NCI-H1105 (cell line): ENCODE measurements around the gene PLEK2.

Source experiments
- DNase-seq: peaks from one replicate; lab custom pipeline; 2025; lab: John Stamatoyannopoulos, UW

PLEK2 gene

GRCh38 chr14:67396381-67396970, 15.5 kb downstream of the PLEK2 start:
- DNase-seq = no peak

DNA sequence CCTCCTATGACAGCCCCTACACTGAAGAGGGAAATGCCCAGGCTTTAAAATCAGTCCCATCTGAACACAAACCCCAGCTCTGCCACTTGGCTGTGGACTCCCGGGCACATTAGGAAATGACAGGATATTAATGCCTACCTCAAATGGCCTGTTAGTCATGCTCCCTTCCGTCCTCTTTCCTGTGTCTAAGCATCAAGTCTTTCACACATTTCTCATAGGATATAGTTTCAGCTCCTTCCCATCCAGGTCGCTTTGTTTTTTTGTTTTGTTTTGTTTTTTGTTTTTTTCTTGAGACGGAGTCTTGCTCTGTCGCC, 16.1 kb downstream of the PLEK2 start:
- DNase-seq = no peak

- DNase-seq = no peak
Measured at GRCh38 chr14:67395086-67395875, 16.7 kb downstream of the PLEK2 start.

DNA sequence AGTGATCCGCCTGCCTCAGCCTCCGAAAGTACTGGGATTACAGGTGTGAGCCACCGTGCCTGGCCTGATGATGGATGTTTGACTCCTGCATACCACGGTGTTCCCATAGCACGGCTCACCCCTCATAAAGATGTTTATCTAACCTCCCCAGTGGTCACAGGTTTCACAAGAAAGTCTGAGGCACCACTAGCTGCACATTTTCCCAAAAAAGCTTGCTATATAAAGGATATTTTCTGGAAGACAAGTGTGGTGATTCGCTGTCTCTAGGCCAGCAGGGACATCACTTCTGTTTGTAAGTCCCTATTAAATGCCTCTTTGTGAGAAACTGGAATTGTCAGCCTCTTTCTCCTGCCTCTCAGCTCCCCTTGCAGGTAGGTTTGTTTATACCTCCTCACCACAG, 18.3 kb downstream of the PLEK2 start:
- no peak for DNase-seq

DNA sequence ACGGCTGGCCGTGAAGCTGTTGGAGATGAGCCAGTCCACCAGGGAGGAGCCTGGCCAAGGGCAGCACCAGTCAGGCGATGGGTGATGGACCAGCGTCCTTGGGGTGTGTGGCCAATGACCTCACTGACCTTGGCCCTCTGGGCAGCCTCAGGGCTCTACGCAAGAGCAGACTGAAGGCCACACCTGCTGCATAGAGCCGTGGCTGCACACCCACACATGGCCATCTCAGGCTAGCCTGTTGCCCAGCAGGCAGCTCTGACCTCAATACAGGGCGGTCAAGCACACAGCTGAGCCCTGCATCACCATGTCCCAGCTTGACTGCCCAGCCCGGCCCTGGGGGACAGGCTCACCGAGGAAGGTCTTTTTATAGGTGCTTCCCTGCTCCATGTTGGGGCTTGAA, 19.2 kb downstream of the PLEK2 start:
- DNase-seq = no peak

DNA sequence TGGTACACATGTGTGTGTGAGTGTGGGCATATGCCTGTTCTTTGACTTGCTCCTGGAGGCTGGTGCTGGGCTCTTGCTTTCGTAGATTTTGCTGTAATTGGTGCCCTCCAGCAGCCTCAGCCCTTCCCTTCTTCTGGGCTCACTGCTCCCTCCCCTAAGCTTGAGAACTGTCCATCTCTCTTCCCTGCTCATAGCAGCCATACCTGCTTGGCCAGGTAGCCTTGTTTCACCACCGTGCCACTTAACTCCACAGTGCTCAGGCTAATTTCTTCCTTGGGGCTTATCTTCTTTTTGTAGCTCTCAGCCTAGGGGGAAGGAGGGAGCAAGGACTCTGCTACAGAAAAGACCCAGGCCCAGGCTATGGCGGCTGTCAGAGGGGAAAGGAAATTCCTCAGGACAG, 19.8 kb downstream of the PLEK2 start:
- no peak for DNase-seq

DNA sequence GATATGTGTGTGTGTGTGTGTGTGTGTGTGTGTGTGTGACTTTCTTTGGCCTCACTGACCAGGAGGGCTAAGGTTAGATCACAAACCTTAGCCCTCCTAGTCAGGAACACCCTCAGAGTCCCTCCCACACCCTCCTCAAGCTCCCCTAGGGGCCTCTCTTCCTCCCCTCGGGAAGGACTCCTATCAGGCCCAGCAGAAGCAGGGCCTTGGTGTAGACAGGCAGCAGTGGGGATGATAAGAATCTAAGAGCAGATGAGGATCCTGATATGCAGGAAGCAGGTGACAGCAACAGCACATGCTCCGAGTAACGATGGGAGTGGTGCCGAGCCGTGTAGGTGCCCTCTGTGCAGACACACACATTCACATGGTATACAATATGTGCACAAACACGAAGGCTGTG, 20.7 kb downstream of the PLEK2 start:
- DNase-seq = no peak

DNA sequence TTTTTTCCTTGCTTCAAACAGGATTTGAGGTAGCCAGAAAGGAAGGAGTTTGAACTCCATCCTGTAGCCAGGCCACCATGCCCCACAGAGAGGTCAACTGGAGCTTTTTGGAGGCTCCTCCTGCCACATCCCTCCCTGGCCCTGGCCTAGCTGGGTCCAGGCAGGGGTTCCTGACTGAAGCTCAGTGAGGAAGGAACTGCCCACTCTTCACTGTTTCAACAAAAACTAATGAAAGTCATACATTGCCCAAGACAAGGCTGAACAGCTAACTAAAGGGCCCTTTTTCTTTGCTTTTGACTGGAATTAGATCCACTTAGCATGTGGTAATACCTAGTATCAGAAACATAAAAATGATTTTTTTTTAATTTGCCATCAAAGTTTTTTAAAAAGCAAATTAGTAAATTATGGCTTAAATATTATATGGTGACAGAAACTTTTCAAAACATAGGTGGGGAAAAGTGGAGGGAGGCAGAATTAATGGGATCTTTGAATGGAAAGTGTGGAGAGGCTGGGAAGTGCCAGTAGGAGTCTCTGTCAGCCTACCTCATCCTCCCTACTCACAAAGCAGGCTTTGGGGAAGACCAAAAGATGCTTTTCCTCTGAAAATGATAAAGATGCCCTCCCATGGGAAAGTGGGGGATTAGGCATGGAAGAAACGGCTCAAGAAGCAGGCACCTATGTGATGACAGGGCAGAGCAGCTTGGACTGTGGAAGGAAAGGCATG, 22.0 kb downstream of the PLEK2 start:
- DNase-seq = no peak

DNA sequence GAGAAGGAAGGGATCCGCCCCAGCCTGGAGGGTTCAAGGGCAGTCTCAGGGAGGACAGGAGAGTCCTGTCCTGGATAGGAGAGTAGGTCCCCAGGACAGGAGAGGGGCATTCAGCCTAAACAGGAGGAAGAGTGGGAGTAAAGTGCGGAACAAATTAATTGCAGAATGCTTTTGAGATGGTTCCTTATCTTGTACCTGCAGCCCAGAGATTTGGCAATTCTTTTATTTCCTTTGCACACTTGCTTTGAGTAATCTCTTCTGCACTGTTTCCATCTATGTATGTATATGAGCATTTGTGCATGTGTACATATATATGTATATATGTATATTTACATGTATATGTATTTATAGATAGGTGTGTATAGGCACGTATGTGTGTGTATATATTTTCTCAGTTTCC, 22.7 kb downstream of the PLEK2 start:
- DNase-seq = no peak

DNA sequence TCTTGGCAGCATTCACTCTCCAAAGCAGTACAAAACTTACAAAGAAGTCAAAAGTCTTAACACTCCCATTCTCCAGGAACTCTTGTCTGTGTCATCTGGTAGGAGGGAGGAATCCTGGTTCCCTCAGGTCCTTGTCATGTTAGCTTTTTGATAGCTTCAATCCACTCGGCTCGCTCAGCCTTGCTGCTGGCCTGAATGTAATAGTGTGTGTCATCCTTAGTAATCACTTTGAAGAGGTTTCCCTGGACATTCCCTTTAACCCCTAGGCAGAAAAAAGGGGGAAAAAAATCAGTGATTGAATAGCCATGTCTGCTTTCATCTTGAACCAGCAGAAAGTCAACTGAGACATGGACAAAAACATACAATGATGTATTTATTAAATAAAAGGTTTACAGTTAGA, 24.8 kb downstream of the PLEK2 start:
- no peak for DNase-seq

DNA sequence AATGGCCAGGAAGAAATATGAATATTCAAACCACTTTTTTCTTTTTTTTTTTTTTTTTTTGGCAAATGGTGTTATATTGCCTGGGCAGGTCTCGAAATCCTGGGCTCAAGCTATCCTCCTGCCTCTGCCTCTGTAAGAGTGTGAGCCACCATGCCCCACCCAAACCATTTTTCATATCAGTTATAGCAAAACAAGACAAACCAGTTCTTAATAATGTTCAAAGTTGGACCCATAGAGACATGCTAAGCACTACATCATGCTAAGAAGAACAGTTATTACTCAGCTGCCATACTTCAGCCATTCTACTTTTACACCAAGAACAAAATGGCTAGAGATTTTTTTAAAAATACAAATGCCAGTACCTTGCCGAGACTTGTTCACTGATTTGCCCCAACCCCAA, 26.3 kb downstream of the PLEK2 start:
- DNase-seq = no peak

DNA sequence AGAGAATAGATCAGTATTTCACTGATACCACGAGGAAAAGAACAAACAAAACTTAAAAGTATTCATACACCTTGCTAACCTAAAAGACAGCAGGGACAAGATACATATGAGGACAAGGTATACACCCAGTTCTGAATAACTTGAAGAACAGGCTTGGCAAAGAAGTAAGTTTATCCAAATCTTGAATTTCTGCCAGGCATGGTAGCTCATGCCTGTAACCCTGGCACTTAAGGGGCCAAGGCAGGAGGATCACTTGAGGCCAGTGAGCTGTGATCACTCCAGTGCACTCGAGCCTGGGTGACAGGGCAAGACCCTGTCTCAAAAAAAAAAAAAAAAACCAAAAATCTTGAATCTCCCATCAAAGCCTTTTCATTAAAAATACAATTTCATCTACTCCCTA, 26.8 kb downstream of the PLEK2 start:
- DNase-seq = no peak

DNA sequence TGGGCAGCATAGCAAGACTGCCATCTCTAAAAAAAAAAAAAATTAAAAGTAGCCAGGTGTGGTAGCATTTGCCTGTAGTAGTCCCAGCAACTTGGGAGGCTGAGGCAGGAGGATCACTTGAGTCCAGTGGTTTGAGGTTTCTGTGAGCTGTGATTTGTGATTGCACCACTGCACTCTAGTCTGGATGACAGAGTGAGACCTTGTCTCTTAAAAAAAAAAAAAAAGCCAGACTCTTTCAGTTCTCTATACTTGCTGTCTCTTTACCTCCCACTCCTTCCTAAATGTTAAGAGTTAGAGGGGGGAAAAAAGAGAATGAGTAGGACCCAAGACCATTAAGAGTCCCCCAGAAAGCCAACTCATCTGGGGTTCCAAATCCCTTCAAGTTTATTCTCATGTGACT, 34.0 kb downstream of the PLEK2 start:
- DNase-seq = no peak

- no peak for DNase-seq
Measured at GRCh38 chr14:67373347-67373746, 38.6 kb downstream of the PLEK2 start.

GRCh38 chr14:67372833-67373232, 39.1 kb downstream of the PLEK2 start:
- no peak for DNase-seq

DNA sequence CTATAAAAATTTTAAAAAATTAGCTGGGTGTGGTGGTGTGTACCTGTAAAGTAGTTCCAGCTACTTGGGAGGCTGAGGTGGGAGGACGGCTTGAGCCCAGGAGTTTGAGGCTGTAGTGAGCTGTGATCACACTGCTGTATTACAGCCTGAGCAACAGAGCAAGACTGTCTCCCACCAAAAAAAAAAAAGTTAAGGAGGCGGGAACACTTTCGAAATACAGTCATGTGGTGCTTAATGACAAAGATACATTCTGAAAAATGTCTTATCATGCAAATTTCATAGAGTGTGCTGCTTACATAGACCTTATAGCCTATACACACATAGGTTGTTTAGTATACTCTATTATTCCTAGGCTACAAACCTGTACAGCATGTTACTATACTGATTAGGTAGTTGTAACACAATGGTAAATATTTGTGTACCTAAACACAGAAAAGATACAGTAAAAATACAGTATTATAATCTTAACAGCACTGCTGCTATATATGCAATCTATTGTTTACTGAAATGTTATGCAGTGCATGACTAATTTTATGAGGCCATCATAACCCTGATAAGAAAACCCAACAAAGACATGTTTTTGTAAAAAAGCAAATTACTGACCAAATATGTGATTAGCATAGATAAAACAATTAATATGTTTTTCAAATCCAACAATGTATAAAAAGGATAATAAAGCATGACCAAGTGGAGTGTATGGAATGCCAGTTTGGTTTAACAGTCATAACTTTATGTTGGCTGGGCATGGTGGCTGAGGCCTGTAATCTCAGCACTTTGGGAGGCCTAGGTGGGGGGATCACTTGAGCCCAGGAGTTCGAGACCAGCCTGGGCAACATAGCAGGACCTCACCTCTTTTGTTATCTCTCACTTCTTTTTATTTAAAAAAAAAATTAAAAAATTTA, 40.5 kb downstream of the PLEK2 start:
- DNase-seq = no peak

DNA sequence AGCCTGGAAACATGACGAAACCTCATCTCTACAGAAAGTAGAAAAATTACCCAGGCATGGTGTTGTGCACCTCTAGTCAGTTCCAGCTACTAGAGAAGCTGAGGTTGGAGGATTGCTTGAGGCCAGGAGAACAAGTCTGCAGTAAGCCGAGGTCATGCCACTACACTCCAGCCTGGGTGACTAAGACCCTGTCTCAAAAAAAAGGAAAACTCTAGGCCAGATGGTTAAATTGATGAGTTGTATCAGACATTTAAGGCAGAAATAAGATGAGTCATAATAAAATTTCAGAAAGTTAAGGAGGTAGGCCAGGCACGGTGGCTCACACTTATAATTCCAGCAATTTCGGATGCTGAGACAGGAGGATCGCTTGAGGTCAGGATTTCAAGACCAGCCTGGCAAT, 41.1 kb downstream of the PLEK2 start:
- no peak for DNase-seq

GRCh38 chr14:67365476-67365875, 46.5 kb downstream of the PLEK2 start:
- no peak for DNase-seq

DNA sequence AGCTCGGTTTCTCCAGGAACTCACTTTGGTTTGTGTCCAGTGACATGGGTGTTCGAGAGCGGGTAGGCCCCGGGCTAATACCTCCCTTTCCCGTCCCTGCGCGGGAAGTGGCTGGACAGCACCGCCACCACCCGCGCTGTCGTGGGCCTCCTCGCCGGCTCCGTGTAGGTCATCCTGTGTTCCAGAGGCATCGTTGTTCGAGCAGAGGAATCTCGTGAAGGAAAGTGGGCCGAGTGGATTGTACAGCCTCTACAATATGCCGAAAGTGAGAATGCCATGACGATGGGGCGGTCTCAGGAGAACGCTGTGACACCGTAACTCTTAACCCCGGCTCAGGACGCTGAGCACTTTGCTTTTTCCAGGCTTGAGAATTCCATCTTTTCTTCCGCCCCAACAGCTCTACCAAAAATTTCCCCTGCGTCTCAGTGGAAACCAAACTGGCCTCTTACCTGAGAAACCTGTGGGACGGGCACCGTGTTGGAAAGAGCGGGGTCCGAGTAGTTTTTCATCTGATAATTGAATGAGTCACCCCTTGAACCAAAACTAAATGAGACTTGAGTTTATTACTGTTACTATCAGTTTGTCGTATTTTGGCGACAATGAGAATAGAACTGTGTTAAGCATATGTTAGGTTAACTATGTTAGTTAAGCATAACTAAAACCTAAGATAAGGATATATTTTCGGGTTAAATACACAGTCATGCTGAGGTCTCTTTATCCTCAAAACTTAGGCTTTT, 51.3 kb downstream of the PLEK2 start:
- DNase-seq = no peak

GRCh38 chr14:67359775-67360469, 52.0 kb downstream of the PLEK2 start, which contains the start of the genes ATP6V1D and EIF2S1:
Gene ATP6V1D (minus strand): TSS chr14:67359804. CDS start chr14:67359698, 106 bp downstream.
Gene EIF2S1 (plus strand): TSS chr14:67360328. CDS start chr14:67364768, 4,440 bp downstream.
- DNase-seq = peak; percentile 99
